ENCODE measurements around the gene ESPN.

The ESPN gene

DNA sequence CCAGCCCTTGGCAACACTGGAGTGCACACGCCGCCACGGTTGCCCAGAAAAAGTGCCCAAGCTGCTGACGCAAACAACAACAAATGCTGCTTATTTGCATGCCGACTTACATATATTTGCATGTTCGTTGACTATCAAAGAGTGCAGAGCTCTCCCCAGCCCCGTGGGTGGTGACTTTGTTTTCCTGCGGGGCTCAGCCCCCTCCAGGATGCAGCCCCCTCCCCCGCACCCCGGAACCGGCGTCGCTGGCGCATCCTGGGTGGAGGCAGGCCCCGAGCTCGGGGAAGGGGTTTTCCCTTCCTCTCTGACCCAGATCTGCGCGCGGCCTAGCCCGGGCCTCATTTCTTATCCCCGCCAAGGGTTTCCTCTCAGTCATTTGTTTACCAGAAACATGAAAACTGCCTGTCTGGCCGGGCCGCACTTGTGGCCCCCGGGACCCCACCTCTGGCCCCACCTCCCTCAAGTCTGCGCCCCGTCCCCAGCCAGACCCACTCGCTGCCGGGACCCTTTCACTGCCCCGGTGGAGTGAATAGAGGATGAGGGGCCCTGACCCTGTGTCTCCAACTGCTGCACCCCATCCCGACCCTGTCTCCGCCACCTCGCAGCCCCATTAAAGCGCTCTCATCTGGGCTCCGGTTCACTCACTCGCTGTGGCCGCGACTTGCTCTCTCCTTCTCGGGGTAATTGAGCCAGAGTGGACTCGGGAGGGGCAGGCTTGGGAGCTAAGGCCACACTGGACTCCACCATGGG lies 35.9 kb downstream of the ESPN start:
- CTCF ChIA-PET, result interaction anchor here (1.3 to 3.4 kb wide), 2 partner anchors 17 to 23 kb away, joined by 3 to 20 read pairs; no protein-coding TSS in a partner anchor
- POLR2A ChIA-PET, result no interaction called here
- H3K4me3 ChIP-seq (ENCODE audit: low read depth, low read length), result no peak overlapping the region
- TF ChIP-seq CTCF (IDR thresholded peaks at IDR 0.05; ENCODE audit: insufficient read depth, low read length, missing control alignments), result no peak
- no peak for DNase-seq (ENCODE audit: low read depth, low spot score)

DNA sequence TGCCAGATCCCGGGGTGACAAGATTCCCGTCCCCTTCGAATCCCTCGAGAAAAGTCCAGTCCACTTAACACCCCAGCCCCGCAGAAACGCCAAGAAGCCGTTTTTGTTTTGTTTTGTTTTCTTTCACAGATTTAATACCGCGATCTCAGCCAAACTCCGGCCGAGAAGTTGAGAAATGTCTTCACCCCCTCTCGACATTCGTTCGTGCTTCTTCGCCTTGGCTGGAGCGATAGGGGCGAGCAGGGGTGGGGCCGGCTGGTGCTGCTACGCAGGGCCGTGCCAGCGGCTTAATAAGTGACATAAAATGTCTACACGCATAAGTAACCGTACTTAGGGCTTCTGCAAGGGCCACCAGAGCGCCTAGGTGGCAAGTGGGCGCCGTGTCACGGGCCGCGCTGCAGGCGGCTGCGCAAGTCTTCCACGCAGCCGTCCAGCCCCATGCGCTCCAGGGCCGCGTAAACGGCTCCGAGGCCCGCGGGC lies 36.5 kb downstream of the ESPN start:
- CTCF ChIA-PET, result interaction anchor here (1.9 to 3.9 kb wide), 3 partner anchors 11 to 23 kb away, joined by 8 to 20 read pairs (median 16); no protein-coding TSS in a partner anchor
- POLR2A ChIA-PET, result no interaction called here
- no peak for TF ChIP-seq CTCF (IDR thresholded peaks at IDR 0.05; ENCODE audit: insufficient read depth, low read length, missing control alignments)
- DNase-seq (ENCODE audit: low read depth, low spot score), result no peak
- no peak overlapping the region for H3K4me3 ChIP-seq (ENCODE audit: low read depth, low read length)

GRCh38 chr1:6461538-6462411 lies 37.2 kb downstream of the ESPN start:
- no peak for TF ChIP-seq CTCF (IDR thresholded peaks at IDR 0.05; ENCODE audit: insufficient read depth, low read length, missing control alignments)
- CTCF ChIA-PET, result interaction anchor here (0.8 to 3.9 kb wide), 8 partner anchors 9 to 114 kb away, joined by 3 to 20 read pairs (median 6); no protein-coding TSS in a partner anchor

DNA sequence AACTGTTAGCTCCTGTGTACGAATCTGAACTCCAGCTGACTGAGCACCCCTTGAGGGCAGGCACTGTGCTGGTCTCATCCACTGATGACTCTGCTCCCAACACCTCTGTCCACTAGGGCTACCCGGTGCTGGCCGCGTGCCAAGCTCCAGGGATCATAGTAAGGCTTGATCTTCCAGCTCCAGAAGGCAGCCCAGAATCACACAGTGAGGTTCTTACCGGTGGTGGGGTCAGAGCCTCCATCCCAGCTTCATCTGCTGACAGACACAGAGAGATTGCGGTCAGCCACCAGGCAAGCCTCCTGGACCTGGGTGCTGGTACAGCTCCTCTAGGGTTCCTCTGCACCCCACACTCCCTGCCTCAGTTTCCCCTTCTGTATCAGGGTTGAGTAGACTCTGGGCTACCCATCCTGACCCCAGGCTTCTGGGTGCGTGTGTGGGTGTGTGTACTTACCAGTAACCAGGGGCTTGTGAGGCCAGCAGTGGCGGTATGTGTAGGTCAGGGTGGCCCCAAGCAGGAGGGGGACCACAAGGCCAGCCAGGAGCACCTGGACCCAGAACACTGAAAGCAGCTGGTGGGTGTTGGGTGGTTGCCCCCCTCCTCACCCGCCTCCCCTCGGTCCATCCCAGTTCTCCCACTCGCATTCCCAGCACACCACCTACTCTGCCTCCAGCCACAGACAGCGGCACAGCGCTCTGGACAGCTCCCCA lies 38.0 kb downstream of the ESPN start:
- ChIA-PET CTCF (interaction anchor here (0.8 to 3.9 kb wide), 8 partner anchors 10 to 115 kb away, joined by 3 to 19 read pairs (median 4); no protein-coding TSS in a partner anchor), POLR2A (no interaction called here)
- no peak overlapping the region for H3K4me3 ChIP-seq (ENCODE audit: low read depth, low read length)
- DNase-seq (ENCODE audit: low read depth, low spot score), result no peak
- TF ChIP-seq CTCF (IDR thresholded peaks at IDR 0.05; ENCODE audit: insufficient read depth, low read length, missing control alignments), result no peak

More at GRCh38 chr1:6461538-6462411, 37.2 kb downstream of the ESPN start:
- no peak overlapping the region for H3K4me3 ChIP-seq (ENCODE audit: low read depth, low read length)
- POLR2A ChIA-PET, result no interaction called here
- DNase-seq (ENCODE audit: low read depth, low spot score), result no peak

- no peak overlapping the region for H3K4me3 ChIP-seq (ENCODE audit: low read depth, low read length)
- CTCF ChIA-PET, result interaction anchor here (1.0 to 3.9 kb wide), 7 partner anchors 9 to 25 kb away, joined by 3 to 19 read pairs (median 4); no protein-coding TSS in a partner anchor
- POLR2A ChIA-PET, result no interaction called here
Observed at GRCh38 chr1:6463120-6463412, 38.5 kb downstream of the ESPN start.

More at GRCh38 chr1:6463120-6463412, 38.5 kb downstream of the ESPN start:
- DNase-seq (ENCODE audit: low read depth, low spot score), result no peak
- TF ChIP-seq CTCF (IDR thresholded peaks at IDR 0.05; ENCODE audit: insufficient read depth, low read length, missing control alignments), result no peak
